Astrocyte of the spinal cord (primary cell): ENCODE measurements around the gene SOX13.

Experiments
- DNase-seq: peaks from one replicate; pipeline ENCODE4 v3.0.0; 2011; ENCODE audit warnings: low read depth, low spot score
- H3K4me3 ChIP-seq: 2 replicates; pipeline ENCODE4 v1.5.1; 2011; ENCODE audit warnings: low read depth, mild to moderate bottlenecking, low read length, moderate library complexity
- in situ Hi-C: cut with HindIII; loops from 2 replicates; pipeline ENCODE4 v1.10.0; 2017; ENCODE audit warnings: low sequenced_read_pairs
- TF ChIP-seq, protein P1 (sequence below): IDR thresholded peaks from 2 replicates; pipeline ENCODE4 v1.5.1; 2012; ENCODE audit warnings: low read depth, mild to moderate bottlenecking, low read length, inconsistent platforms

Gene SOX13

DNA sequence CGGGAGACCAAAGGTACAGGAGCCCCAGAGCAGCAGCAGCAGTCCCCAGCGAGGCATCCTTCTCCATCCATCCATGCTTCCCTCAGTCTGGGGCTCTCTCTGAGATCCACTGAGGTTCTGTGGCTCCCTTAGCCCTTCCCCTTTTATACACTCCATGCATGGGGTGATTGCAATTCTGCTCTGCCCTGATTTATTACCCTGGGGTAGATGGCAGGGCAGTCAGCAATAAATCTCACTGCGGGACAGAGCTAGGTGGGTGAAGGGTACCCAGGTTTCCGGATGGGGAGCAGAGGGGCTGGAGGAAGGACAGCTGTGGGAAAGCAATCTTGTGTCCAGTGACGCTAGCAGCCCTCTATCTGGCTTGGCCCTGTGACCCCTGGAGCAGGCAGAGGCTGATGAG, 93.3 kb downstream of the SOX13 start, which contains the start of gene REN:
REN (minus strand) TSS at position 119 of the 400 bp plus-strand sequence; CDS start at position 75, 44 bp downstream.
- DNase-seq: no peak
- in situ Hi-C loops: no loop called here
- TF ChIP-seq, protein P1, sequence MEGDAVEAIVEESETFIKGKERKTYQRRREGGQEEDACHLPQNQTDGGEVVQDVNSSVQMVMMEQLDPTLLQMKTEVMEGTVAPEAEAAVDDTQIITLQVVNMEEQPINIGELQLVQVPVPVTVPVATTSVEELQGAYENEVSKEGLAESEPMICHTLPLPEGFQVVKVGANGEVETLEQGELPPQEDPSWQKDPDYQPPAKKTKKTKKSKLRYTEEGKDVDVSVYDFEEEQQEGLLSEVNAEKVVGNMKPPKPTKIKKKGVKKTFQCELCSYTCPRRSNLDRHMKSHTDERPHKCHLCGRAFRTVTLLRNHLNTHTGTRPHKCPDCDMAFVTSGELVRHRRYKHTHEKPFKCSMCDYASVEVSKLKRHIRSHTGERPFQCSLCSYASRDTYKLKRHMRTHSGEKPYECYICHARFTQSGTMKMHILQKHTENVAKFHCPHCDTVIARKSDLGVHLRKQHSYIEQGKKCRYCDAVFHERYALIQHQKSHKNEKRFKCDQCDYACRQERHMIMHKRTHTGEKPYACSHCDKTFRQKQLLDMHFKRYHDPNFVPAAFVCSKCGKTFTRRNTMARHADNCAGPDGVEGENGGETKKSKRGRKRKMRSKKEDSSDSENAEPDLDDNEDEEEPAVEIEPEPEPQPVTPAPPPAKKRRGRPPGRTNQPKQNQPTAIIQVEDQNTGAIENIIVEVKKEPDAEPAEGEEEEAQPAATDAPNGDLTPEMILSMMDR: no peak
- H3K4me3 ChIP-seq: no peak within 1 kb of the TSS

DNA sequence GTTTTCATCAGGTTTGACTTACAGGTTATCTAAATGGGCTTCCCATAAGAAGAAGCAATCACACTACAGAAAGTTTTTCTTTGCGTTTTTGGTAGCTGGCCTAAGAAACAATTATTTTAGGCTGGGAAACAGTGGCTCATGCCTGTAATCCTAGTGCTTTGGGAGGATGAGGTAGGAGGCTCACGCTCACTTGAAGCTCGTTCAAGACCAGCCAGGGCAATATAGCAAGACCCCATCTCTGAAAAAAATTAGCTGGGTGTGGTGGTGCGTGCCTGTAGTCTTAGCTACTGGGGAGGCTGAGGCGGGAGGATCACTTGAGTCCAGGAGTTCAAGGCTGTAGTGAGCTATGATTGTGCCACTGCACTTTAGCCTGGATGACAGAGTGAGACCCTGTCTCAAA, 94.8 kb downstream of the SOX13 start:
- DNase-seq: no peak
- no peak overlapping the region for H3K4me3 ChIP-seq
- in situ Hi-C loops: no loop called here
- TF ChIP-seq, protein P1: no peak

DNA sequence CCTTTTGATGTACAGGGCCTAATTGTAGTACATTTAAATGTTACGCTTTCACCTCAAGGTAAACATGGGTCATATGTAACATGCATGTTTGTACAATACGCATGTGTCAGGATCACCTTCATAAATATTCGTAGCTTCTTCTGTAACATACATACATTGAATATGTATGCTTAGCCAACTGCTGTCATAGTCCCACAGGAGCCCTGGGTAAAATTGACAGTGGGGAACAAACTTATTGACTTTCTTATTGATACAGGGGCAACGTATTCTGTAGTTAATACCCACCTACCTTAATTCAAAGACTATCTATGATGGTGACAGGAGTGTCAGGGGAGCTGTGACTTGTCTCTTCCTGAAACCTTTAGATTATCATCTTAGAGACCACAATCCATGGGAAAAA, 96.9 kb downstream of the SOX13 start:
- DNase-seq: no peak
- in situ Hi-C loops: no loop called here
- TF ChIP-seq, protein P1: no peak
- no peak overlapping the region for H3K4me3 ChIP-seq

DNA sequence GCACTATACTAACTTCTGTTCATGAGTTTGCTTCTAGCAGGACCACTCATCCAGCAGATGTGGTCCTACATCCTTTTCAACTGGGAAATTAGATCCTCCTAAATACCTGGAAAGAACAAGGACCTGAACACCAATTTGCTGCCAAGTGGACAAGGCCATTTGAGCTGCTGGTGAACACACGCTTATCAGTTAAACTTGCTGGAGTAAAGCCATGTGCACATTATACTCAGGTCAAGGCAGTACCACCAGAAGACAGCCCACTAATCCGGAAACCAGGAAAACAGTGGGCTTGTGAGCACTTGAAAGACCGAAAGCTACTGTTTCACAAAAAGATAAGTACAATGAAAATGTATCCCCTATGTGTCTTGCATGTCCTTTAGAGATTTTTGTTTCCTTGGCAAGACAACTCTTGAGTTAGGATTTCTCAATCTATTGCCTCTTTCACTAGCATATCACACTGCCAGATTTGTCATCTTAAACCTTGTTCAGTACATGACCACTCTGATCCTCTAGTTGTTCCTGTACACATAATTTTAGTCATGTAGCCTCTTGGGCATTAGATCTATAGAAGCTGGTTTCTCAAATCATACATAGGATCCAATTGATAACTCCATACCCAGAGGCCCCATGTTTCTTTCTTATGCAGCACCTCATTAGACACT, 97.7 kb downstream of the SOX13 start:
- TF ChIP-seq, protein P1: no peak
- H3K4me3 ChIP-seq: no peak overlapping the region
- no peak for DNase-seq
- in situ Hi-C loops: no loop called here

GRCh38 chr1:204171751-204172178, 98.8 kb downstream of the SOX13 start:
- H3K4me3 ChIP-seq: no peak overlapping the region
- in situ Hi-C loops: no loop called here
- peak; percentile 42 for DNase-seq
- TF ChIP-seq, protein P1: no peak

DNA sequence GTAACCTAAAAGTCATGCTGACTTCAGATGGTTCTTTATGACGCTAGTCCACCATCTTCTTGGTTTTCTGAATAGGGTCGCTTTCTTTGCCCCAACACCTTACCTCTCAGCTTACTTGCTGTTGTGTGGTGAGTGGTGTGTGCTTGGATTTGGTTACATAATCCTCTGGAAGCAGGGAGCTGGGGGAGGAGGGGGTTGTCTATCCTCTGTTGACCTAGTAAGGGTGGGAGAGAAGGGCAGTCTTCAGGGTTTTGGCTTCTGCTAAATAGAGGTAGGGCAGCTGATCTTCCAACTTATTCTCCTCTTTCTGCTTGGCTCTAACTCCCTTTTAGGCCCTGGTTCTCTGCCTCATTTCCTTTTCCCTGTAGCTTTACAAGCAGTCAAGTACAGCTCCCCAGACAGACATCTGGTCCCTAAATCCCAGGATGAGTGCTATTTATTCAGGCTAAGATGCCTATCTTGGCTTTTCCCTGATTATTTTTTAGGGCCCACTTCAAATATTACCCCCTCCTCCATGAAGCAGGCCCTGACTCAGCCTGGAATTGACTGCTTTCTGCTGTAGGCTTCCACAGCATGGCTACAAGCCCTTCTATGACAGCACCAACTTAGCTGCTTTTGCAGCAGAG, 99.6 kb downstream of the SOX13 start:
- DNase-seq: no peak
- no peak overlapping the region for H3K4me3 ChIP-seq
- in situ Hi-C loops: no loop called here
- TF ChIP-seq, protein P1: no peak
